SK-N-SH (cell line): ENCODE measurements around the gene ENO1.

Experiments used
- FOXJ3 ChIP-seq: sonication (generic); formaldehyde crosslinking; IDR thresholded peaks from 2 replicates; pipeline ENCODE4 v1.5.1; 2020; ENCODE audit warnings: mild to moderate bottlenecking, missing genetic modification reagents
- FOXM1 ChIP-seq: IDR thresholded peaks from 2 replicates; pipeline ENCODE4 v1.4.0; 2012; ENCODE audit warnings: low read depth, mild to moderate bottlenecking
- JUND ChIP-seq: IDR thresholded peaks from 2 replicates; pipeline ENCODE4 v1.4.0; 2012
- POLR2AphosphoS5 ChIP-seq: IDR thresholded peaks from 2 replicates; pipeline ENCODE4 v1.6.1; 2012; ENCODE audit warnings: low read depth, low read length
- RCOR1 ChIP-seq: fragments of 150-350 bp; IDR thresholded peaks from 2 replicates; pipeline ENCODE4 v1.6.1; 2017; ENCODE audit warnings: antibody characterized with exemption, low read length
- REST ChIP-seq: IDR thresholded peaks from 2 replicates; pipeline ENCODE4 v1.6.1; 2012; ENCODE audit warnings: mild to moderate bottlenecking, low read depth, low read length, moderate library complexity
- SMC3 ChIP-seq: IDR thresholded peaks from 2 replicates; pipeline ENCODE4 v1.6.1; 2012; ENCODE audit warnings: low read depth, low read length, improper control_type of control experiment
- TAF1 ChIP-seq: IDR thresholded peaks from 2 replicates; pipeline ENCODE4 v1.6.1; 2012; ENCODE audit warnings: low read depth, mild to moderate bottlenecking, low read length, moderate library complexity, borderline replicate concordance
- TCF12 ChIP-seq: IDR thresholded peaks from 2 replicates; pipeline ENCODE4 v1.4.0; 2012
- TF ChIP-seq, protein P1 (sequence below): fragments of 200-600 bp; sonication (generic); IDR thresholded peaks from 2 replicates; pipeline ENCODE4 v1.6.1; 2017; ENCODE audit warnings: antibody characterized with exemption, mild to moderate bottlenecking, moderate library complexity
- TF ChIP-seq, protein P2 (sequence below): IDR thresholded peaks from 2 replicates; pipeline ENCODE4 v1.4.0; 2012; ENCODE audit warnings: low read depth

- TF ChIP-seq, protein P1, sequence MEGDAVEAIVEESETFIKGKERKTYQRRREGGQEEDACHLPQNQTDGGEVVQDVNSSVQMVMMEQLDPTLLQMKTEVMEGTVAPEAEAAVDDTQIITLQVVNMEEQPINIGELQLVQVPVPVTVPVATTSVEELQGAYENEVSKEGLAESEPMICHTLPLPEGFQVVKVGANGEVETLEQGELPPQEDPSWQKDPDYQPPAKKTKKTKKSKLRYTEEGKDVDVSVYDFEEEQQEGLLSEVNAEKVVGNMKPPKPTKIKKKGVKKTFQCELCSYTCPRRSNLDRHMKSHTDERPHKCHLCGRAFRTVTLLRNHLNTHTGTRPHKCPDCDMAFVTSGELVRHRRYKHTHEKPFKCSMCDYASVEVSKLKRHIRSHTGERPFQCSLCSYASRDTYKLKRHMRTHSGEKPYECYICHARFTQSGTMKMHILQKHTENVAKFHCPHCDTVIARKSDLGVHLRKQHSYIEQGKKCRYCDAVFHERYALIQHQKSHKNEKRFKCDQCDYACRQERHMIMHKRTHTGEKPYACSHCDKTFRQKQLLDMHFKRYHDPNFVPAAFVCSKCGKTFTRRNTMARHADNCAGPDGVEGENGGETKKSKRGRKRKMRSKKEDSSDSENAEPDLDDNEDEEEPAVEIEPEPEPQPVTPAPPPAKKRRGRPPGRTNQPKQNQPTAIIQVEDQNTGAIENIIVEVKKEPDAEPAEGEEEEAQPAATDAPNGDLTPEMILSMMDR, result no peak
- TF ChIP-seq, protein P2, sequence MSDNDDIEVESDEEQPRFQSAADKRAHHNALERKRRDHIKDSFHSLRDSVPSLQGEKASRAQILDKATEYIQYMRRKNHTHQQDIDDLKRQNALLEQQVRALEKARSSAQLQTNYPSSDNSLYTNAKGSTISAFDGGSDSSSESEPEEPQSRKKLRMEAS, result no peak
- TF ChIP-seq SMC3 (no peak), TCF12 (no peak), FOXM1 (no peak), RCOR1 (no peak), FOXJ3 (CRISPR knock-in tag) (no peak), POLR2AphosphoS5 (no peak), TAF1 (no peak), REST (no peak), JUND (no peak)
Observed at GRCh38 chr1:8892026-8892425, 13.5 kb upstream of the ENO1 start.
